Suppressor macrophage (primary cell): ENCODE results near the gene LMO3.

Experiments used
- DNase-seq, 4 experiments: peaks; one replicate each; pipeline ENCODE4 v3.0.0-alpha.2; 2020 to 2022
- total RNA-seq, 17 experiments: gene quantifications; one replicate each; lab custom pipeline; 2026; ENCODE audit warnings: mixed read lengths in 6 of 17, inconsistent platforms in 3 of 17; lab: John Stamatoyannopoulos, UW

LMO3 gene
- 0 to 4.0 (median 0) reads per million in 17 experiments for total RNA-seq

- no peak for DNase-seq
Measured at GRCh38 chr12:16606117-16606200, at the start of gene LMO3. LMO3 (minus strand) TSS chr12:16606162; CDS start chr12:16600860, 5,302 bp downstream.

DNA sequence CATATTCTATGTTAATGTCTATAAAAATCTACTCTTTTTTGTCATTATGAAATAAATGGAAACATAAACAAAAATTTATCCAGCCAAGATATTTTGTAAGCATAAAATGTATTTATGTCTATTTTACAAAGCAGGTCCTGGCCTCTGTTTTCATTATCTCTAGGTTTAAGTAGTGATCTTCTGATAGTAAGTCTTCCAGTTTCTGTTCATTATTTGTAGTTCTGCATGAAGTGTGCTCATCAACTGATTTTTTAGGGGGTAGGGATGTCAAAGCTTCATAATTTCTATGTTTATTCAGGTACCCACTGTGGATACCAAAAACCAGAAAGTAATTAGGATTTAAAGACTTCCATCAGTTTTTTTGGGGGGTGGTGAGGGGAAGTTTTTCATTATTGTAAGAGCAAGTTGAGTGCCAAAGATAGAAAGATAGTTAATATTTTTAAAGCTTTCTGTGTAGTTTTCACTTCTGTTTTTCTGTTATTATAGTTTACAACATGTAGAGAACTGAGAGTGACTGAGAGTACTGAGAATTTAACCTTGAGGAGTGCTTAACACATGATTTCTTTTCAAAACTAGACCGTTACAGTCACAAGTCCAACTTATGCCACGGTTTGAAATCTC, 30.6 kb upstream of the LMO3 start:
- DNase-seq, result no peak

- DNase-seq, result no peak
Measured at GRCh38 chr12:16634786-16635185, 28.8 kb upstream of the LMO3 start.

DNA sequence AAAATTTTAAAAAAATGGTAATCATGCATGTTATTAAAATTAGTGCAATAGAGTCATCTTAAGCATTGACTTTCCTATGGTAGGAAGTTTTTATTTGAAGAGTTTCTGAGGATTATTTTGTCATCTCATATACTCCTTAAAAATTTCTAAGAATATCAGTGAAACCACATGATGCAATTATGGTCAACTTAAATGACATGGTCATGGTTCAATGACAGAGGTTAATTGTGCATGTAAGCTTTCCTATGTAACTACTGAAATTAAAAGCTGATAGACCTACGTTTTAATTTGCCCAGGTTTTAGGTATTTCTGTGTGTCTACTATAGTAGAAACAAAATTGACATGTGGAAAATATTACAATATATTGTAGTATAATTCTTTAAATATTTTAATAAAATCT, 21.0 kb upstream of the LMO3 start:
- DNase-seq, result no peak

GRCh38 chr12:16622338-16622737, 16.4 kb upstream of the LMO3 start:
- no peak for DNase-seq

DNA sequence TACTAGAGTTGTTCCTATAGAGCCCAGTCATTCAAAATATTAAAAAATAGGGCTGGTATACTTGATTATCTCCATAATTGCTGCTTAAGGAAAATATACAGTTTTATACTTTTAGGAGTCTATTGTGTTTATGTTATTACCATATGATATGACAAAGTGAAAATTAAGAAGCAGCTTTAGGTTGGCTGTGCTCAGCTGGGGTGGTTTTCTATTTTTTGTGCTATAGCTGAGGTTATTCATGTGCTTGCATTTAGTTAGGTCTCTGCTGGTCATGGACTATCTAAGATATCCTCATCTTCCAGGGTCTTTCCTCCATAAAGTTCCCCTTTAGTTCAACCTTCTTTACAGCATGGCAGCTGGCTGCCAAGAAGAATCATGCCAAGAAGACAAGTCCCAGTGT, 13.6 kb upstream of the LMO3 start:
- DNase-seq, result no peak

- no peak for DNase-seq
Measured at GRCh38 chr12:16618256-16618655, 12.3 kb upstream of the LMO3 start.

- DNase-seq, result no peak
Measured at GRCh38 chr12:16613199-16613598, 7.2 kb upstream of the LMO3 start.

DNA sequence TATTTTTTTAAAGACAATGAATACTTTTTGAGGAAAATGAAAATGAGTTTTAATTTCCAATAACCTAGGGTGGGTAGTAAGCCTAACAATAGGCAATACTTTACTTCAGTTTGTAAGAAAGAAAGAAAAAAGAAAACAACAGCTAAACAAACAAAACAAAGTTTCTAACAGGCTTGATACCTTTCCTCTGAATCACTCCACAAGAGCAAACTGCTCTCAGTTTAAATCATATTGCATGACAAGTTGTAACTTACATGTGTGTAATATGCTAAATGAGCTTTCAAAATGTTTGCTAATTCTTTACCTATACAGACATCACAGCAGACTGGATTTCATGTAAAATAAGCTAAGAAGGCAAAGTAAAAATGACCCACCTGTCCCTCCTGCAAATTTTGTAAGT, 6.7 kb upstream of the LMO3 start:
- no peak for DNase-seq

GRCh38 chr12:16611146-16611545, 5.2 kb upstream of the LMO3 start:
- no peak for DNase-seq

DNA sequence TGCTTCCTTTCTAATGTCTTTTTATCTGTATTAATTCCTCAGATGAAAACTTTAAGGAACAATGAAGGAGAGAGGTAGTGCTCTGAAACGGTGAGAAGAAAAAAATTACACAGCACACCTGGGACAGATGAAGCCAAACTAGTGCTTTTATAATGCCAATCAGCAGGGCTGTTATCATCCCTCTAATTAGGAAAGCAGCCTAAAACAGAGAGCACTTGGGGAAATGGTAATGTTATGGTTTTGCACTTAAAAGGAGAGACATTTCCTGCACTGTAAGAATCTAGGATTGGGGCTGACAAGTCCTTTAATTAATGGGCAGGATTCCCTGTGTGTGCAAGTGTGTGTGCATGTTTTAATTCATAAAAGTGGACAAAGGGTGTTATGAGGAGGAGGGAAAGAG, 4.8 kb upstream of the LMO3 start:
- no peak for DNase-seq

DNA sequence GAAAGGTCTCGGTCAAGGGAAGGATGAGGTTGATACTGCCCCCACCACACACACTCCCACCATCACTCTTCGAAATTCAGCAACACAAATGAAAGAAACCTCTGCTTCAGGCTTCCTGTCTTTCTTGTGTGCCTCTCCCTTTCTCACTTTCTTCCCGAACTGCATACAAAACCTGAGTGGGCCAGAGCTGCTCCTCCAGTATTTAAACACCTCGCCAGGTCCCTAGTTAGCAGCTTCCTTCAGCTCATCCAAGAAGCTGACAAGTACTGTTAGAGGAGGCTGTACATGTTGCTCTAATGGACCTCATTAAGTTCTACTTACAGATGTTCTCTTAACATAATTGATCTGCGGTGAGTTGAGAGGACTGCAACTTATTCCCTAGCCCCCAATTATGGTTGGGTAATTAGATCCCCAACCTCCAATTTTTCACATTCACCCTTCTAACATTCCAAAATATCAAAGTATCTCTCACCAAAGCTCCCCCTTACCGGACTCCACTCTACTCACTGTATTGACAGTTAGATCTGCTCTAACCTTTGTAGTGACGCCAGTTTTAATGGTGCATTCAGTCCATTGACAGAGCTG, 4.1 kb upstream of the LMO3 start:
- no peak for DNase-seq

GRCh38 chr12:16608946-16609539, 3.1 kb upstream of the LMO3 start:
- DNase-seq, result no peak

GRCh38 chr12:16607906-16608775, 2.2 kb upstream of the LMO3 start:
- DNase-seq, result no peak

GRCh38 chr12:16606991-16607390, 1.0 kb upstream of the LMO3 start:
- no peak for DNase-seq

DNA sequence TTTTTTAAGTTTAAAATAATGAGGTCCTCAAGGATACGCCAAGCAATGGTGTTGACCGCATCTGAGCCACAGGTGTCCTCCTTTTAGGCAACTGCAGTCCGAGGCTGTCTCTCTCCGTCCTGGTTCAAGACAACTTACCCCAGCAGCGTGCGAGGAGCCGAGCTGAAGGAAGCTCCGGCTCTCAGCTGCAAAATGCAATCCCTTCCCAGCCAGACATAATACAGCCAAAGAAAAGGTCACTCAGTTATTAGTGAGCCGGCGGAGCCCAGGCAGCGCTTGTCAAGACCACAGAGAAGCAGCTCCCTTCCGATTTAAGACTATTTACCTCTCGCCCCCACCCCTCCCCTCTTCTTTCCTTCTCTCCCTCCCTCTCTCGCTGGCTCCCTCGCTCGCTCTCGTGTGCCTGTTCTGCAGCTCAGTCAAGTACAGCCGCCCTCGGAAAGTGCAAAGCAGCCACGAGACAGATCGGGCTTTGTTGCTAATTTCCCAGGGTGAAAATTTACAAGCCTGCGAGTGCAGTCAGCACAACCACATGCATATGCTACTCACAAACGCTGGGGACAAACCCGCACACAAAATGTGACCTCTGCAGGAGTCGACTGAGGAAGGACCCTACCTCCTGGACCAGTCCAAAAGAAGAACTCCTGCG, 363 bp upstream of the LMO3 start:
- peak in 1 of 4 experiments; percentile 0 for DNase-seq

- no peak for DNase-seq
Measured at GRCh38 chr12:16605642-16606116, 283 bp downstream of the LMO3 start.

DNA sequence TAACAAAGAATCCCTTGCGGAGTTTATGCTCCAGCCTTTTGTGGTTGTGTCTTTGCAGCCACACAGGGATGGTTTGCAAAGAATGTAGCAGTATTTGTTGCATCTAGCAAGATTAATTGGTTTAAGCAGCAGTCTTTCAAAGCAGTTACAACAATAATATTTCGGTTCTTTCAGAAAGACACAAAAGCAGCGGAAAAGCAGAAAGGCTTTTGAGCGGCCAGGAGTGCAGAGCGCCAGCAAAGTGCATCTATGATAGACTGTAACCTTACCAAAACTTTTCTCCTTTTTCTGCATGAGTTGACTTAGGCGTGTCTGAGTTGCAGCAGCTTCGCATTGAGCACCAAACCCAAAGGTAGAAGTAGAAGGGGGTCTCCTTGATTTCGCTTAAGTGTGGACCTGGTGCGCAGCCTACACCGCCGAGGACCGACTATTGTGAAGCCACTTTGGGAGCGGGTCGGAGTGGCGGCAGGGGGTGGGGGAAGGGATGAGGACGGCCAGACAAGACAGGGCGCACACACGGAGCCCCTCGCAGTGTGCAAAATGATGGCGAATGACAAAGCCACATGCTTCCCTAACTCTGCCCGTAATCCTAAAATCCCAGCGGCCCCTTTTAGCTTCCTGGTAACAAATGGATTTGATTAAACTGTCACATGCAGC, 1.2 kb downstream of the LMO3 start:
- DNase-seq, result no peak

DNA sequence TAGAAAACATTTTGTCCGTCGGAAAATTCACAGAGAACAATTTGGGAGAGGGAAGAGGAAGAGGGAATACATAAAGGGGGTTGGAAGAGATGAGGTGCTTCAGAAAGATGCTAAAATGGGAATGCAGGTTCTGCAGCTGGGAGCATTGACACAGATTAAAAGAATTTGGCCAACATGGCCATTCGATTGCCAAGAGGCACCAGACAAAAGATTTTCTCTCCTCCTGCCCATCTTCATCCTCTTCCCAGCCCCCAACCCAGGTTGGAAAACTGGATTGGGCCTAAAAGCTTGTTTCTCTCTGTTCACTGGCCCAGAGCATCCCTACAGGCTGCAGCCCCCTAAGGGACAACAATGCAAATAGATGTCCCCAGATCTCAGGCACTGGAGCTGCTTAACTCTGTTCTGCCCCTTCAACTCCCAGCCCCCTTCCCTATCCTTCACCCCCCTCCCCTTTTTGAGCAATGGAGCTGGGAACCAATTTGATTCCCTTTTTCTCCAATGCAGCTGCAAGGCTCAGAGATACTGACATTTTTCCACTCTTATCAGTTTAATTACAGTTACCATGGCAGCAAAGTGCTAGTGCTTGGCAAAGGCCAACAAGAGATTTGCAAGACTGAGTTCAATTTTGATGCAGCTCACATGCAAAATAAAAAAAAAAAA, 1.9 kb downstream of the LMO3 start:
- no peak for DNase-seq

DNA sequence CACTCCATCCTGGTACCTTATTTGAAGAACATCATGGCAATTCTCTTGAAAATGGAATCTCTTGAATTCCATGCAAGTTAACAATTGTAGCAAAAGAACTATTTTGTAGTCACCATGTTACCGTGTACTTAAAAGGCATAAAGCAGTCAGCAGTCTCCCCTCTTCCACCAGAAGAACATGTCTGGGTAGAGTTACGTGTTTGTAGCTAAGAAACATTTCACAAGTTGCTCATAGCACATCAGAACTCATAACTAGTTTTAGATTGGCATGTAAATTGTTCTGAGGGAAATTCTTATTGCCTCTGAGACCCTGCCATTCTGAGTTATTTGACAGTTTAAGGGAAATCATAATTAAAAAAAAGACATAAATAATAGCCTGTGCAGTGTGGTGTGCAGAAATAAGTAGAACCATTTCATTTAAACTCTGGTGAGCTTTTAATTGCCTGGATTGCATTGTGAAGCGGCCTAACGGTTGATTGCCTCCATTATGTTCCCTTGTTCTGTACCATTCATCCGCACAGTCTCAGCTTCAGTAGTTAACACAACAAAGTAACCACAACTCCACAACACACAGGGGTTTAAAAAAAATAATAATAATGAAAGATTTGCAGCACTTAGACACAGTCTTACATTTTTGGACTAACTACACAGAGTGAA, 2.6 kb downstream of the LMO3 start:
- DNase-seq, result no peak

DNA sequence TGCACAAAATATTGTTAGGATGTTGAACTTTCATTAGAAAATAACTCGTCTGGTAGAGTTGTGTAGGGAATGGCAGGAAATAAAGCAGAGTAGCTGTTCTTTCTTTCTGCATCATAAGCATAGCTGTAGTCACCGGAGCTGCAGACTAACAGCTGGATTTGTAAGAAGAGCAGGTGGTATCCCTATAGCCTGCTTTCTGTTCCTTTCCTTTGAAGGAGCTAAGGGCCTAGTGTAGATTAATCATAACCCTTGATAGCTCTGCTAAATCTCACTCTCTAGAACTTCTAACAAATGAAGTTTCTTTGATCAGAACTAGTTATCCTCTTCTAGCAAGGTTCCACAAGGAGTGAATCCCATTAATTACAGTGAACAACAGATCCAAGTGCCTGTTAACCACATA, 3.5 kb downstream of the LMO3 start:
- DNase-seq, result no peak

GRCh38 chr12:16600525-16600924, 5.4 kb downstream of the LMO3 start:
- DNase-seq, result no peak
